Activated CD8-positive, alpha-beta memory T cell treated with anti-CD3 and anti-CD28 coated beads for 24 hours (primary cell): Measurements from ENCODE around the gene PSMD12.
"Not testable (repeated sequence)": the region's sequence is repeated elsewhere in the genome, so short reads cannot be mapped to it uniquely, and the experiment has no call there.

Experiments
- DNase-seq: peaks from one replicate; pipeline ENCODE4 v3.0.0-alpha.2; 2020

The PSMD12 gene

GRCh38 chr17:67353929-67354574, 12.3 kb downstream of the PSMD12 start:
- peak; percentile 42 for DNase-seq

DNA sequence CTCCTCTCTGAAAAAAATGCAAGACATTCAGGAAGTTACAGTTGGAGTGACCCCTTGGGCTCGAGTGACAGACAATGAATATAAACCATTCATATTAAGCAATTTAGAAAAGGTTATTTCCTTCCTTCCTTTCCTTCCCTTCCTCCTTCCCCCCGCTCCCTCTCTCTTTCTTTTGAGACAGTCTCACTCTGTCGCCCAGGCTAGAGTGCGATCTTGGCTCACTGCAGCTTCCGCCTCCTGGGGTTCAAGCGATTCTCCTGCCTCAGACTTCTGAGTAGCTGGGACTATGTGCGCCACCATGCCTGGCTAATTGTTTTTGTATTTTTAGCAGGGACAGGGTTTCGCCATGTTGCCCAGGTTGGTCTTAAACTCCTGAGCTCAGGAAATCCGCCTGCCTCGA, 13.2 kb downstream of the PSMD12 start:
- DNase-seq = no peak

GRCh38 chr17:67349420-67349819, 17.0 kb downstream of the PSMD12 start:
- no peak for DNase-seq

DNA sequence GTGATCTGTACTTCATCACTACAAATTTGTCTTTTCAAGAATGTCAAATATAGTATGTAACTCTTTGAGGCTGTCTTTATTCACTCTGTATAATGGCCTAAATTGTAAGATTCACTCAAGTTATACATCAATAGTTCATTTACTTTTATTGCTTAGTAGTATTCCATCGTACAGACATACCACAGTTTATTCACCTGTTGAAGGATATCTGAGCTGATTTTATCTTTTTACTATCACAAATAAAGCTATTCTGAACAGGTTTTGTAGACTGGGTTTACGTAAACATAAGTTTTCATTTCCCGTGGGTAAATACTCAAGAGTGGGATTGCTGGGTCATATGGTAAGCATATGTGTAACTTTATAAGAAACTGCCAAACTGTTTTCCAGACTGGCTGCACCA, 18.6 kb downstream of the PSMD12 start:
- no peak for DNase-seq

- no peak for DNase-seq
These were observed 23.1 kb downstream of the PSMD12 start for GRCh38 chr17:67343237-67343636.

GRCh38 chr17:67338353-67338752, 28.0 kb downstream of the PSMD12 start:
- DNase-seq = not testable (repeated sequence)

GRCh38 chr17:67336859-67337258, 29.5 kb downstream of the PSMD12 start:
- DNase-seq = no peak

DNA sequence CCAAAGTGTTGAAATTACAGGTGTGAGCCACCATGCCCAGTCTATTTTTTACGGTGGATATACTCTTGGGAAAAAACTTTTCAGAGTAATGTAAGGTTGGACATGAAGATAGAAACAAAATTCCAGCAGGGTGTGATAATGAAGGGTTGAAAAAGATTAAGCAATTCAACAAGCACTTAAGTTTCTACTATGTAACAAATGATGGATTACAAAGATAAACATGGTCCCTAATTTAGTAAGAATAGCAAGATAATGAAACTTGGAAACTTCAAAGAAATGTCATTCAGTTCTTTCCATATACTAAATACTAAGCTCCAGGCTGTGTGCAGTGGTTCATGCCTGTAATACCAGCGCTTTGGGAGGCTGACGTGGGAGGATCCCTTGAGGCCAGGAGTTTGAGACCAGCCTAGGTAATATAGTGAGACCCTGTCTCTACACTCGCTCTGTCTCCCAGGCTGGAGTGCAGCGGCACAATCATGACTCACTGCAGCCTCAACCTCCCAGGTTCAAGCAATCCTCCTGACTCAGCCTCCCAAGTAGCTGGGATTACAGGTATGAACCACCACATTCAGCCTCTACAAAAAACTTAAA, 31.0 kb downstream of the PSMD12 start:
- DNase-seq = no peak

- not testable (repeated sequence) for DNase-seq
These were observed 34.2 kb downstream of the PSMD12 start for GRCh38 chr17:67332162-67332508.

GRCh38 chr17:67331381-67332161, 34.8 kb downstream of the PSMD12 start:
- not testable (repeated sequence) for DNase-seq

DNA sequence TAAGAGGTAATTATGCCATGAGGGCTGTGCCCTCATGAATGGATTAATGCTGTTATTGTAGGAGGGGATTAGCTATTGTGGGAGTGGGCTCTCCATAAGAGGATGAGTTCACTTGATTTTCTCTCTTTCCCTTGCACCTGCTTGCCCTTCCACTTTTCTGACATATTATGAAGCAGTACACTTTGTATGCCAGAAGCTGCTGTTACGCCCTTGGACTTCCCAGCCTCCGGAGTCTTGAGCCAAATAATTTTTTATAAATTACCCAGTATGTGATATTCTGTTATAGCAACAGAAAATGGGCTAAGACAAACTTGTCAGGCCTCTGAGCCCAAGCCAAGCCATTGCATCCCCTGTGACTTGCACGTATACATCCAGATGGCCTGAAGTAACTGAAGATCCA, 38.4 kb downstream of the PSMD12 start:
- DNase-seq = no peak

- not testable (repeated sequence) for DNase-seq
These were observed 39.2 kb downstream of the PSMD12 start for GRCh38 chr17:67326959-67327745.

- DNase-seq = no peak
These were observed 39.9 kb downstream of the PSMD12 start for GRCh38 chr17:67326440-67326839.

GRCh38 chr17:67324330-67324729, 42.0 kb downstream of the PSMD12 start:
- DNase-seq = no peak

DNA sequence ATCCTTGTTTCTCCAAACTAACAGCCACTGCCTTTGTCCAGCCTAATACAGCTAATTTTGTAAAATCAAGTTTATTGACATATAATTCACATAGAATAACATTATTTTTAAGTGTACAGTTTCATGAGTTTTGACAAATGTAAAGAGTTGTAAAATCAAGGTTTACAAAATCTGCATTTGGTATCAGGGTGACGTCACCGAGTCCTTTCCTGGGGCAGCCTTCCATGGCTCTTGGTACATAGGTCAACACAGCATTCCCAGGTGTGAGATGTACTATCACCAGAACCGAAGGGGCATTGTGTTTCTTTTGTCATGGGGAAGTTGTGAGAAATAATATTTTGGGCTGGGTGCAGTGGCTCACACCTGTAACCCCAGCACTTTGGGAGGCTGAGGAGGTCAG, 42.9 kb downstream of the PSMD12 start:
- DNase-seq = no peak

GRCh38 chr17:67322042-67322787, 44.2 kb downstream of the PSMD12 start:
- DNase-seq = no peak

DNA sequence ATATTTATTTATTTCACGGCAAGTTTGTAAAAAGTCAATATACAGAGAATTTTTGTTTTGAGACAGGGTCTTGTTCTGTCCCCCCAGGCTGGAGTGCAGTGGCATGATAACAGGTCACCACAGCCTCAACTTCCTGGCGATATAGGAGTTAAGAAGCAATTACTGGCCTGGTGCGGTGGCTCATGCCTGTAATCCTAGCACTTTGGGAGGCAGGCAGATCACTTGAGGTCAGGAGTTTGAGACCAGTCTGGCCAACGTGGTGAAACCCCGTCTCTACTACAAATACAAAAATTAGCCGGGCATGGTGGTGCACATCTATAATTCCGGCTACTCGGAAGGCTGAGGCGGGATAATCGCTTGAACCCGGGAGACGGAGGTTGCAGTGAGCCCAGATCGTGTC, 44.9 kb downstream of the PSMD12 start:
- DNase-seq = not testable (repeated sequence)

- DNase-seq = no peak
These were observed 49.6 kb downstream of the PSMD12 start for GRCh38 chr17:67316781-67317180.

- DNase-seq = no peak
These were observed 50.5 kb downstream of the PSMD12 start for GRCh38 chr17:67315865-67316264.

DNA sequence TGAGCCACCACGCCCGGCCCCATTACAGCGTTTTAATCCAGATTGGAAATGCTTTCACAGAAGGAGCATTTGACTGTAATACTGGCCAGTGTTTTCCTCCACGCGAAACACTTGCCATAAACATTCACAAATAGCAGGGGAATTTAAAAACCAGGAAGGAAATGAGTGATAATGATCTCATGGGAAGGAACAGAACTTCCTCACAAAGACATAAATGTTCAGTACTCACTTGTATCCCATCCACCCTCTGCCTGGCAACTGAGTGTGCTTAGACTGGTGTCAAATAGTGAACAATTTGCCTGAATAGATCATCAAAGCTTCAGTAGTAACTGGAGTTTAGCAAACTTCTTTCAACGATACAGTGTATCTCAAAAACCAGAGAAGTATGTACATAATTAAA, 54.1 kb downstream of the PSMD12 start:
- DNase-seq = no peak

- no peak for DNase-seq
These were observed 54.8 kb downstream of the PSMD12 start for GRCh38 chr17:67311575-67311974.

DNA sequence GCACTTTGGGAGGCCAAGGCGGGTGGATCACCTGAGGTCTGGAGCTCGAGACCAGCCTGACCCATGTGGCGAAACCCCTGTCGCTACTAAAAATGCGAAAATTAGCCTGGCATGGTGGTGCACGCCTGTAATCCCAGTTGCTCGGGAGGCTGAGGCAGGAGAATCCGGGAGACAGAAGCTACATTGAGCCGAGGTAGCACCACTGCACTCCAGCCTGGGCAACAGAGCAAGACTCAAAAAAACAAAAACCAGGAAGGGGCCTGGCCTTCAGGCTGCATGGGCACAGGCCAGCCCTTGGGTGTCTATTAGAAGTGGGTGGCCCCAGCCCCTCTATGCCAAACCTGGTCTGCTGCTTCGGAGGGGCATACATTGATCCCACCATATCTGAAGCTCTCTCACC, 56.0 kb downstream of the PSMD12 start:
- DNase-seq = no peak
